ENCODE data around the gene HIPK3. TPM values are rescaled to one million over a fixed set of nuclear protein-coding genes. Genes with fewer than 3 reads are reported as not detected.
"Not testable (repeated sequence)": the region's sequence is repeated elsewhere in the genome, so short reads cannot be mapped to it uniquely, and the experiment has no call there.

Gene HIPK3
- 18.3 TPM for polyA plus RNA-seq (2012; ENCODE audit: missing spikeins)

GRCh38 chr11:33257160-33257896, at the start of gene HIPK3:
Gene HIPK3, plus strand, starts transcription at chr11:33257381.
- peak; percentile 98 for FAIRE-seq

DNA sequence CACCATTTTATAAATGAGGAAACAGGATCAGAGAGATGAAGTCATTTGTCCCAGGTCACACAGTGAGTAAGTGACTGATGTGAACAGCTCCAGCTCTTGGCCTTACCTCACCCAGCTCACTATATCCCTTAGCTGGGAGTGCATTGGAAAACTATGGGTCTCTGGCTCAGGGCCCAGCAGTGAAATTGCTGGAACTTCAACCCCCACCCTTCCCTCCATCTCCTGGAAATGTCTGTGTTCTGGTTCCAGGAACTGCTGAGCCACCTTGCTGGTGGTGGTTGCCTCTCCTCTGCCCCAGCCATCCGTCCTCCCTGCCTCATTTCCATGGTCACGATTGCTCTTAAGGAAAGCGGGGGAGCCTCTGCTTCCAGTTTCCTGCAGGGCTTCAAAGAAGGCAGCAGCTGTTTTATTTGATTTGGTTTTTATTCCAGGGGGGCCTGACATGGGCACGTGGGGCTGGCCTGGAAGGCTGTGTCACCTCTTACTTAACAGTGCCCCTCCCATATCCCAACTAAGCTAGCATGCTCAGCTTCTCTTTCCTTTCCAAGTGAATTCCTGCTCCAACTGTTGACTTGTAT, 49.7 kb upstream of the HIPK3 start:
- FAIRE-seq, result no peak
- no peak for DNase-seq (ENCODE audit: insufficient read length)
- no peak for TF ChIP-seq POLR2AphosphoS5 (IDR thresholded peaks at IDR 0.05; ENCODE audit: low read depth, low read length)
- TF ChIP-seq TAF1 (IDR thresholded peaks at IDR 0.05; ENCODE audit: borderline replicate concordance, low read depth, low read length), result no peak

More at GRCh38 chr11:33257160-33257896, at the start of gene HIPK3:
- DNase-seq (ENCODE audit: insufficient read length), result peak; percentile 78
- TF ChIP-seq POLR2A (IDR thresholded peaks at IDR 0.05; ENCODE audit: low read depth, low read length) (peak; percentile 71), TAF1 (IDR thresholded peaks at IDR 0.05; ENCODE audit: borderline replicate concordance, low read depth, low read length) (peak; percentile 54; the same call in 1 of the 2 replicates), POLR2AphosphoS5 (IDR thresholded peaks at IDR 0.05; ENCODE audit: low read depth, low read length) (peak; percentile 77)

GRCh38 chr11:33208150-33208549, 49.0 kb upstream of the HIPK3 start:
- no peak for FAIRE-seq
- TF ChIP-seq TAF1 (IDR thresholded peaks at IDR 0.05; ENCODE audit: borderline replicate concordance, low read depth, low read length), result no peak
- no peak for TF ChIP-seq POLR2A (IDR thresholded peaks at IDR 0.05; ENCODE audit: low read depth, low read length)
- TF ChIP-seq POLR2AphosphoS5 (IDR thresholded peaks at IDR 0.05; ENCODE audit: low read depth, low read length), result no peak
- no peak for DNase-seq (ENCODE audit: insufficient read length)

DNA sequence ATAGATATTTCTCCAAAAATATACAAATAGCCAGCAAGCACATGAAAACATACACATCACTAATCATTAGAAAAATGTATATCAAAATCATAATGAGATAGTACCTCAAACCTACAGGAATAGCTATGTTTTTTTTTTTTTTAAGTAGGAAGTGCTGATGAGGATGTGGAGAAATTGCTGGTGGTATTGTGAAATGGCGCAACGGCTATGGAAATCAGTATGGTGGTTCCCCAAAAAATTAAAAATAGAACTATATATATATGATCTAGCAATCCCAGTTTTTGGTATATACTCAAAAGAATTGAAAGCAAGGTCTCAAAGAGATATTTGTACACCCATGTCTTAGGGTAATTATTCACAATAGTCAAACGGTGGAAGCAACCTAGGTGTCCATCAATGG, 46.0 kb upstream of the HIPK3 start:
- FAIRE-seq (no peak), DNase-seq (ENCODE audit: insufficient read length) (no peak)
- TF ChIP-seq POLR2AphosphoS5 (IDR thresholded peaks at IDR 0.05; ENCODE audit: low read depth, low read length) (no peak), TAF1 (IDR thresholded peaks at IDR 0.05; ENCODE audit: borderline replicate concordance, low read depth, low read length) (no peak), POLR2A (IDR thresholded peaks at IDR 0.05; ENCODE audit: low read depth, low read length) (no peak)

DNA sequence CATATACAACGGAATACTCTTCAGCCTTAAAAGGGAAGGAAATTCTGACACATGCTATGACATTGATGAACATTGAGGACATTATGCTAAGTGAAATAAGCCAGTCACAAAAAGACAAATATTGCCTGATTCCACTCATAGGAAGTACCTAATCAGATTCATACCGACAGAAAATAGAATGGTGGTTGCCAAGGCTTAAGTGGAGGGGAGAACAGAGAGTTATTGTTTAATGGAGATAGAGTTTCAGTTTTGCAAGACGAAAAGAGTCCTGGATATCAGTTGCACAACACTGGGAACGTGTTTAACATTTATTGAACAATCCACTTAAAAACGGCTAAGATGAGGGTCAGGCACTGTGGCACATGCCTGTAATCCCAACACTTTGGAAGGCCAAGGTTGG, 45.6 kb upstream of the HIPK3 start:
- DNase-seq (ENCODE audit: insufficient read length) (no peak), FAIRE-seq (no peak)
- no peak for TF ChIP-seq POLR2A (IDR thresholded peaks at IDR 0.05; ENCODE audit: low read depth, low read length)
- TF ChIP-seq POLR2AphosphoS5 (IDR thresholded peaks at IDR 0.05; ENCODE audit: low read depth, low read length), result no peak
- no peak for TF ChIP-seq TAF1 (IDR thresholded peaks at IDR 0.05; ENCODE audit: borderline replicate concordance, low read depth, low read length)

GRCh38 chr11:33214187-33214586, 43.0 kb upstream of the HIPK3 start:
- TF ChIP-seq POLR2A (IDR thresholded peaks at IDR 0.05; ENCODE audit: low read depth, low read length) (no peak), TAF1 (IDR thresholded peaks at IDR 0.05; ENCODE audit: borderline replicate concordance, low read depth, low read length) (no peak), POLR2AphosphoS5 (IDR thresholded peaks at IDR 0.05; ENCODE audit: low read depth, low read length) (no peak)
- DNase-seq (ENCODE audit: insufficient read length), result no peak
- FAIRE-seq, result no peak

DNA sequence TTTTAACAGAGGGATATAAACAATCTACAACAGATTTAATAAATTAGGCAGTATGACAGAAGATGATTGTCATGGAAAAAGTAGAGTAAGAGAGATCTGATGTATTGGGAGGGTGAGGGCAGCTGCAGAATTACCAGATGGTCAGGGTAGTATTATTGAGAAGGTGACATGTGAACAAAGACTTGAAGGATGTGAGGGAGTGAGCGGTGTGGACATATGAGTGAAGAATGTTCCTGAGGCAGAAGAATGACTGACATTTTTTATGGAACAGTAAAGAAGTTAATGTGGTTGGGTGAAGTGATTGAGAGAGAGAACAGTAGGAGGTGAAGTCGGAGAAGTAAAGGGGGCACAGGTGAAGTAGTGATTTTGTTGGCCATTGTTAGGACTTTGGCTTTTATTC, 42.4 kb upstream of the HIPK3 start:
- FAIRE-seq (no peak), DNase-seq (ENCODE audit: insufficient read length) (no peak)
- TF ChIP-seq POLR2A (IDR thresholded peaks at IDR 0.05; ENCODE audit: low read depth, low read length) (no peak), TAF1 (IDR thresholded peaks at IDR 0.05; ENCODE audit: borderline replicate concordance, low read depth, low read length) (no peak), POLR2AphosphoS5 (IDR thresholded peaks at IDR 0.05; ENCODE audit: low read depth, low read length) (no peak)

DNA sequence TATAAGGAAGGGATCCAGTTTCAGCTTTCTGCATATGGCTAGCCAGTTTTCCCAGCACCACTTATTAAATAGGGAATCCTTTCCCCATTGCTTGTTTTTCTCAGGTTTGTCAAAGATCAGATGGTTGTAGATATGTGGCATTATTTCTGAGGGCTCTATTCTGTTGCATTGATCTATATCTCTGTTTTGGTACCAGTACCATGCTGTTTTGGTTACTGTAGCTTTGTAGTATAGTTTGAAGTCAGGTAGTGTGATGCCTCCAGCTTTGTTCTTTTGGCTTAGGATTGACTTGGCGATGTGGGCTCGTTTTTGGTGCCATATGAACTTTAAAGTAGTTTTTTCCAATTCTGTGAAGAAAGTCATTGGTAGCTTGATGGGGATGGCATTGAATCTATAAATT, 40.5 kb upstream of the HIPK3 start:
- DNase-seq (ENCODE audit: insufficient read length); FAIRE-seq: not testable (repeated sequence)

DNA sequence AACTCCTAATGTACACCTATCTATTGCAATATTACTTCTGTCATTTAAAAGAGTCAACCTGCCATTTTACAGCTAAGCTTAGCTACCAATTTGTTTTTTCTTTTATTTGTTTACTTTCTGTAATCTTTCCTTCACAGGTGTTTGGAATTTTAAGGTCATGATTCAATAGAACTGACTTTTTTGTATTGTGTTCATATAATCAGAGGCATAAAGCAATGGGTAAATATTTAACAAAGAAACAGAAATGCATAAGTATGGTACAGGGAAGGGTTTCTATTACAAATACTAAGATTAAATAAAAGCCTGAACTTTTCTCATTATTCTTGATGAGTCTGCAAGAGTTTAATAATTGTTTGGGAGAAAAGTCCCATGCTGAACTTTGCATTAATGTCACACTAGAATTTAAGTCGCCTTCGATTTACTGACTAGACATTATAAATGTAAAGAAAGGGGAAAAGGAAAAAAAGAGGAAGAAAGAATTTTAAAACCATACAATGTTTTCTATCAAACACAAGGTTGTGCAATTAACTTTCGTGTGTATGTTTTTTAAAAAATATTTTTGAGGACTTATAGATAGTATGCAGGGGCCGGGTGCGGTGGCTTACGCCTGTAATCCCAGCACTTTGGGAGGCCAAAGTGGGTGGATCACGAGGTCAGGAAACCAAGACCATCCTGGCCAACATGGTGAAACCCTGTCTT, 35.0 kb upstream of the HIPK3 start:
- FAIRE-seq (no peak), DNase-seq (ENCODE audit: insufficient read length) (no peak)
- TF ChIP-seq POLR2AphosphoS5 (IDR thresholded peaks at IDR 0.05; ENCODE audit: low read depth, low read length), result no peak

DNA sequence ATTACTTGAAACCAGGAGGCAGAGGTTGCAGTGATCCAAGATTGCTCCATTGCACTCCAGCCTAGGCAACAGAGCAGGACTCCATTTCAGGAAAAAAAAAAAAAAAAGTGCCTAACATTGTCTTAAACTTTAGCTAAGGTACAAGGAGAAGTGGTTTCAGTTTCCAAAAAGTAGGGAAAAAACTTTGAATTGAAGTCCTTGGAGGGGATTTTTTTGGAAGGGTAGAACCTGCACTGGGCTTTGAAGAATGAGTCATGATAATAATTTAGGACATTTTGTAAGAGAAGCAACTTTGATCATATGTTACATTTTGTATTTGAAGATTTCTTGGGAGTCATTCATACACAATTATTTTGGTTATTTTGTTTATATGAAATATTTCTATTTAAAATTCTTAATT, 31.8 kb upstream of the HIPK3 start:
- TF ChIP-seq POLR2A (IDR thresholded peaks at IDR 0.05; ENCODE audit: low read depth, low read length) (no peak), TAF1 (IDR thresholded peaks at IDR 0.05; ENCODE audit: borderline replicate concordance, low read depth, low read length) (no peak), POLR2AphosphoS5 (IDR thresholded peaks at IDR 0.05; ENCODE audit: low read depth, low read length) (no peak)
- FAIRE-seq (no peak), DNase-seq (ENCODE audit: insufficient read length) (no peak)

DNA sequence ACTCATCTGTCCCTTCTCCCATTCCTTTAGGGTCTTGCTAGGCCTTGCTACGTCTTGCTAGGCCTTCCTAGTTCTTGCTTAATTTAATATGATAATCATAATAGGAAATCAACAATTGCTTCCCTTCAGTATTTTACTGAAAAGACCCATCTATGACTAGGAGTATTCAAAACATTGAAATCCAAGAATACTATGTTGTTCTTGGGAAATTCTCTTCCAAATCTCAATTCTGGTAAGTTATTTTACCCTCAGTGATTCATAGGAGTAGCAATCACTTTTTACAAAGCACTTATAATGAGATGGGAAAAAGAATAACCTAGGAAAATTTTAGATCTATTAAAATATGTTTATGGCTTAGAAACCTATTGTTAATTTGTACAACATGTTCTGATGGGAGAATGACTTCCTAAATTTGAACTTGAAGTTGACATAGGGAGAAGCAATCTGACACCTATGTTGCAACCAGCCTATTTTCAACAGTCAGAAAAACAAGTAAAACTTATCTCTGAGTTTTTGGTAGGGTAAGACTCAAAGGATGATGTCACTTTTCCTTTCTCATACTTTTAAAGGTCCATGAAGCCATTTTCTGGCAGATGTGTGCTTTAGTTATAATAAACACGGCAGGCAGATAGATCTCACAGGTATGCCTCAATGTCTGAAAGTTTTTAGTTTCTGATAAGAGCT, 29.5 kb upstream of the HIPK3 start:
- DNase-seq (ENCODE audit: insufficient read length), result no peak
- TF ChIP-seq TAF1 (IDR thresholded peaks at IDR 0.05; ENCODE audit: borderline replicate concordance, low read depth, low read length), result no peak
- no peak for TF ChIP-seq POLR2AphosphoS5 (IDR thresholded peaks at IDR 0.05; ENCODE audit: low read depth, low read length)
- TF ChIP-seq POLR2A (IDR thresholded peaks at IDR 0.05; ENCODE audit: low read depth, low read length), result no peak
- FAIRE-seq, result peak; percentile 58

Measured in GM12892 (cell line).